ENCODE measurements around the gene C6orf58. TPM values are rescaled to one million over a fixed set of nuclear protein-coding genes. Genes with fewer than 3 reads are reported as not detected.

The C6orf58 gene
- total and polyA plus RNA-seq, 2 experiments from 2014 or later = not detected

DNA sequence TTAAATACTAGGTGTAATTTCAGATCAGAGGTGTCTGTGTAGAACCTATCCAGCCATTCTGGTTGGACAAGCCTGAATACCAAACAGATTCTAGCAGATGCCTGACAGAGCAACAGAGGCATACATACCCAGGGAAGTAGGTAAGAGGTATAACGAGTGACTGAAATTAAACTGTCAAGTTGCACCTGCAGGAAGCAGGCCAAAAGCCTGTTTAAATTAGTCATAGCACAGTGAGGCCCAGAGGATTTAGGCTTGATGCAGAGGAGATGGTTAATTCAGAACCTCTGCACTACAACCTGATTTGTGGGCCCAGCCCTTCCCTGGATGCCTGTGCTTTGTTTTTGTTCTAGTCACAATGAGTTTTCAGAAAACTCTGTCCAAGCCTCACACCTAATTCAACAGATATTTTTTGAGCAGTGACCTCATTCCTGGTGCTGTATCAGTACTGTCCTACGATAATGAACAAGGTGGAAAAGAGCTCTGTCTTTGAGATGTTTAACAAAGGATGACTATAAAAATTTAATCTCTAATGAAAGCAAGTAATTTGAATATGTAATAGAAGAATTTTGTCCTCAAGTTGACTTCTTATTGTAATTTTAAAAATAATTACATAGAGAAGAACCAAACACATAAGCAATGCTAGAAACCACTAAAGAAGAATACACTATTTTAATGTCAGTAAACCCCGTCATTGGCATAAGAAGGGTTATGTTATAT is 31.7 kb downstream of the C6orf58 start:
- TF ChIP-seq, protein P1, sequence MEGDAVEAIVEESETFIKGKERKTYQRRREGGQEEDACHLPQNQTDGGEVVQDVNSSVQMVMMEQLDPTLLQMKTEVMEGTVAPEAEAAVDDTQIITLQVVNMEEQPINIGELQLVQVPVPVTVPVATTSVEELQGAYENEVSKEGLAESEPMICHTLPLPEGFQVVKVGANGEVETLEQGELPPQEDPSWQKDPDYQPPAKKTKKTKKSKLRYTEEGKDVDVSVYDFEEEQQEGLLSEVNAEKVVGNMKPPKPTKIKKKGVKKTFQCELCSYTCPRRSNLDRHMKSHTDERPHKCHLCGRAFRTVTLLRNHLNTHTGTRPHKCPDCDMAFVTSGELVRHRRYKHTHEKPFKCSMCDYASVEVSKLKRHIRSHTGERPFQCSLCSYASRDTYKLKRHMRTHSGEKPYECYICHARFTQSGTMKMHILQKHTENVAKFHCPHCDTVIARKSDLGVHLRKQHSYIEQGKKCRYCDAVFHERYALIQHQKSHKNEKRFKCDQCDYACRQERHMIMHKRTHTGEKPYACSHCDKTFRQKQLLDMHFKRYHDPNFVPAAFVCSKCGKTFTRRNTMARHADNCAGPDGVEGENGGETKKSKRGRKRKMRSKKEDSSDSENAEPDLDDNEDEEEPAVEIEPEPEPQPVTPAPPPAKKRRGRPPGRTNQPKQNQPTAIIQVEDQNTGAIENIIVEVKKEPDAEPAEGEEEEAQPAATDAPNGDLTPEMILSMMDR (IDR thresholded peaks at IDR 0.05; ENCODE audit: low read depth, low read length) = no peak
- no peaks in the 10 kb centered on the region for H3K9me3 ChIP-seq (ENCODE audit: low read depth)
- DNase-seq (ENCODE audit: low read depth in 1 of 2, low spot score in 1 of 2) = no peak
- H3K4me1 ChIP-seq (ENCODE audit: low read depth) = no peaks in the 10 kb centered on the region
- no peak overlapping the region for H3K27ac ChIP-seq
- no peak overlapping the region for H3K4me3 ChIP-seq
- H3K27me3 ChIP-seq = no peaks in the 10 kb centered on the region
- H3K36me3 ChIP-seq = no peaks in the 10 kb centered on the region

DNA sequence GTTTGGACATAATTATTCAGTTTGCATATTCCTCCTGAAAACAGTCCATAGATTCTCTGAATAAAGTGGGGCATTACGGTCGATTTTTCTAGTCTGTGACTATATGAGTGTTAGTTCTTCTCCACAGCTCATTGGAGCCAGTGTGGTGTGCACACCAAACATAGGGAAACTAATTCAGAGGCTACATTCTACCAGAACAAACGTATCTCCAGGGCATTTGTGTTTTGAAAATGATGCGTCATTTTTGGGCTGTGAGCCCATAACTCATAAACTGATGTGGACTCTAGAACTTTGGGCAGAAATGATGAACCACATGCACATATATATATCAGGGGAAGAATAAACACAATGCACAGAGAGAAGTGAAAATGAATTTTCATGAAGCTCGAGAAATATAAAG is 41.8 kb downstream of the C6orf58 start:
- Histone ChIP-seq H3K36me3 (no peaks in the 10 kb centered on the region), H3K4me1 (ENCODE audit: low read depth) (no peaks in the 10 kb centered on the region), H3K4me3 (no peak overlapping the region), H3K27me3 (no peaks in the 10 kb centered on the region), H3K27ac (no peak overlapping the region), H3K9me3 (ENCODE audit: low read depth) (no peaks in the 10 kb centered on the region)
- TF ChIP-seq, protein P1 (IDR thresholded peaks at IDR 0.05; ENCODE audit: low read depth, low read length) = no peak
- no peak for DNase-seq (ENCODE audit: low read depth in 1 of 2, low spot score in 1 of 2)

DNA sequence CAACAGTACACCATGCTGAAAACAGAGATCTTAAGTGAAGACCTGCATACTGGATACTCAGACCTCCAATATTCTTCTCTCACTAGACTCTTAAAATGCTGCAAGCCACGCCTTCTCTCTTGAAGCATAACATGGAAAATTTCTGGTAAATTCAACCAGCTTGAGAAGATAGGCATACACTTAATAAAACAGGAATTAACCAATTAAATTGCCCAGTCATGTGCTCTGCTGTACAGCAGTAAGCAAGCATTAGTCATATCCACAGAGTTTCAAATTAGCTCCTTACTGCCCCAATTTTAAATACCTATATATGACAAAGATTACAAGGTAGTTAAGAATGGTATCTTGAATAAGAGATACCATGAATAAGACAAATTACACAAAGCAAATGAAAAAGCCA is 53.8 kb downstream of the C6orf58 start:
- no peak overlapping the region for H3K27ac ChIP-seq
- TF ChIP-seq, protein P1 (IDR thresholded peaks at IDR 0.05; ENCODE audit: low read depth, low read length) = no peak
- H3K36me3 ChIP-seq = no peaks in the 10 kb centered on the region
- no peaks in the 10 kb centered on the region for H3K27me3 ChIP-seq
- no peaks in the 10 kb centered on the region for H3K4me1 ChIP-seq (ENCODE audit: low read depth)
- H3K4me3 ChIP-seq = no peak overlapping the region
- DNase-seq (ENCODE audit: low read depth in 1 of 2, low spot score in 1 of 2) = no peak
- H3K9me3 ChIP-seq (ENCODE audit: low read depth) = no peaks in the 10 kb centered on the region

DNA sequence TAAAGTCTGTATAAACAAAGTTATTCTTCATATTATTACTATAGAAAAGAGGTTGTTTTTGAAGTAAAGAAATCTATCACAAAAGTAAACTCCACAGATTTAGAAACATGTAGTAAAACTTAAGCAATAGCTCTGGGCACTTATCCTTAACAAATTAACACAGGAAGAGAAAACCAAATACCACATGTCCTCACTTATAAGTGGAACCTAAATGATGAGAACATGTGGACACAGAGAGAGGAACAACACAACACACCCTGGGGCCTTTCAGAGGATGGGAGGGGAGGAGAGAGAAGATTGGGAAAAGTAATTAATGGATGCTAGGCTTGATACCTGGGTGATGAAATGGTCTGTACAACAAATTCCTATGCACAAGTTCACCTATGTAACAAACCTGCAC is 57.2 kb downstream of the C6orf58 start:
- Histone ChIP-seq H3K4me3 (no peak overlapping the region), H3K27me3 (no peaks in the 10 kb centered on the region), H3K4me1 (ENCODE audit: low read depth) (no peaks in the 10 kb centered on the region), H3K9me3 (ENCODE audit: low read depth) (no peaks in the 10 kb centered on the region), H3K27ac (no peak overlapping the region), H3K36me3 (no peaks in the 10 kb centered on the region)
- DNase-seq (ENCODE audit: low read depth in 1 of 2, low spot score in 1 of 2) = no peak
- TF ChIP-seq, protein P1 (IDR thresholded peaks at IDR 0.05; ENCODE audit: low read depth, low read length) = no peak

DNA sequence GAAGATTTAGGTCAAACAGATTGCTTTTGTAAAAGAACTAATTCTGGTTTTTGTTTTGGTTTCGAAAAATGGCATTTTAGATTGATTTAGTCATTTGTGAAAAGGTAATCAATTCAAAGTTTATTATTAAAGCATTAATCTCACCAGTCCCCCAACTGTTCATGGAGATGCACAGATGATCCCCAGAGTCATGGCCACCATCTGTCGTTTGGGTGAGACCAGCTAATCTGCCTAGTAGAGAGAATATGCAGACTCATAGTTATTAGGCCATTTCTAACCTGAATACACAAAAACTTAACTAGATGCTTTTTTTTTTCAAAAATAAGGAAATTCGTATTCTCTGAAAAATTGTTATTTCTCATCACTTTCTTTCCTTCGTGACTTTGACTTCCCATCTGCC is 58.1 kb downstream of the C6orf58 start:
- Histone ChIP-seq H3K4me1 (ENCODE audit: low read depth) (no peaks in the 10 kb centered on the region), H3K9me3 (ENCODE audit: low read depth) (no peaks in the 10 kb centered on the region), H3K27me3 (no peaks in the 10 kb centered on the region), H3K27ac (no peak overlapping the region), H3K4me3 (no peak overlapping the region), H3K36me3 (no peaks in the 10 kb centered on the region)
- no peak for DNase-seq (ENCODE audit: low read depth in 1 of 2, low spot score in 1 of 2)
- TF ChIP-seq, protein P1 (IDR thresholded peaks at IDR 0.05; ENCODE audit: low read depth, low read length) = no peak

Data from cardiac muscle cell (in vitro differentiated cells and primary cell).